ENCODE results near the gene SOX2. TPM values are rescaled to one million over a fixed set of nuclear protein-coding genes. Genes with fewer than 3 reads are reported as not detected.

SOX2 gene
- polyA plus RNA-seq, 2 donors: 23.6 to 31.6 TPM

GRCh38 chr3:181694805-181695660 lies 16.7 kb upstream of the SOX2 start:
- Histone ChIP-seq H3K27ac (ENCODE audit: low read depth in 2 of 2, low read length in 1 of 2) (no peak overlapping the region), H3K27me3 (ENCODE audit: control insufficient read depth in 1 of 2, insufficient read depth in 2 of 2, low read length in 2 of 2) (peaks cover 0 to 2% of the 10 kb centered on the region in 2 donors)
- WGBS, 2 donors: 12 to 14% methylated on average over 53 of the region's 53 CpGs

GRCh38 chr3:181695661-181696491 lies 15.8 kb upstream of the SOX2 start:
- WGBS, 2 donors: 3 to 5% methylated on average over 65 of the region's 65 CpGs
- peaks cover 0 to 4% of the 10 kb centered on the region in 2 donors for H3K9me3 ChIP-seq (ENCODE audit: control insufficient read depth in 2 of 2, insufficient read depth in 1 of 2, low read depth in 1 of 2, low read length in 1 of 2)
- no peak overlapping the region for H3K27ac ChIP-seq (ENCODE audit: low read depth in 2 of 2, low read length in 1 of 2)
- peak overlapping the region; percentile 47 to 58 for H3K4me3 ChIP-seq (ENCODE audit: low read depth in 1 of 2, low read length in 2 of 2)
- H3K4me1 ChIP-seq (ENCODE audit: control insufficient read depth in 2 of 2, insufficient read depth in 2 of 2, low read length in 1 of 2): peaks cover 0 to 2% of the 10 kb centered on the region in 2 donors
- peaks cover 0 to 2% of the 10 kb centered on the region in 2 donors for H3K27me3 ChIP-seq (ENCODE audit: control insufficient read depth in 1 of 2, insufficient read depth in 2 of 2, low read length in 2 of 2)
- no peaks in the 10 kb centered on the region for H3K36me3 ChIP-seq (ENCODE audit: control insufficient read depth in 2 of 2, insufficient read depth in 2 of 2, low read length in 1 of 2)

More at GRCh38 chr3:181694805-181695660, 16.7 kb upstream of the SOX2 start:
- Histone ChIP-seq H3K4me1 (ENCODE audit: control insufficient read depth in 2 of 2, insufficient read depth in 2 of 2, low read length in 1 of 2) (no peaks in the 10 kb centered on the region), H3K36me3 (ENCODE audit: control insufficient read depth in 2 of 2, insufficient read depth in 2 of 2, low read length in 1 of 2) (no peaks in the 10 kb centered on the region), H3K4me3 (ENCODE audit: low read depth in 1 of 2, low read length in 2 of 2) (peak overlapping the region; percentile 47 to 58), H3K9me3 (ENCODE audit: control insufficient read depth in 2 of 2, insufficient read depth in 1 of 2, low read depth in 1 of 2, low read length in 1 of 2) (peaks cover 0 to 4% of the 10 kb centered on the region in 2 donors)

- H3K9me3 ChIP-seq (ENCODE audit: control insufficient read depth in 2 of 2, insufficient read depth in 1 of 2, low read depth in 1 of 2, low read length in 1 of 2): peaks cover 0 to 4% of the 10 kb centered on the region in 2 donors
- H3K36me3 ChIP-seq (ENCODE audit: control insufficient read depth in 2 of 2, insufficient read depth in 2 of 2, low read length in 1 of 2): no peaks in the 10 kb centered on the region
- H3K4me3 ChIP-seq (ENCODE audit: low read depth in 1 of 2, low read length in 2 of 2): no peak overlapping the region
- peaks cover 0 to 2% of the 10 kb centered on the region in 2 donors for H3K4me1 ChIP-seq (ENCODE audit: control insufficient read depth in 2 of 2, insufficient read depth in 2 of 2, low read length in 1 of 2)
- H3K27ac ChIP-seq (ENCODE audit: low read depth in 2 of 2, low read length in 1 of 2): no peak overlapping the region
- WGBS, 2 donors: 41 to 55% methylated on average over 11 of the region's 11 CpGs
- H3K27me3 ChIP-seq (ENCODE audit: control insufficient read depth in 1 of 2, insufficient read depth in 2 of 2, low read length in 2 of 2): peaks cover 0 to 2% of the 10 kb centered on the region in 2 donors
Observed at GRCh38 chr3:181696626-181697230, 15.0 kb upstream of the SOX2 start.

- H3K27me3 ChIP-seq (ENCODE audit: control insufficient read depth in 1 of 2, insufficient read depth in 2 of 2, low read length in 2 of 2): peaks cover 2% of the 10 kb centered on the region in 2 donors
- H3K4me1 ChIP-seq (ENCODE audit: control insufficient read depth in 2 of 2, insufficient read depth in 2 of 2, low read length in 1 of 2): peaks cover 0 to 2% of the 10 kb centered on the region in 2 donors
- H3K9me3 ChIP-seq (ENCODE audit: control insufficient read depth in 2 of 2, insufficient read depth in 1 of 2, low read depth in 1 of 2, low read length in 1 of 2): peaks cover 0 to 4% of the 10 kb centered on the region in 2 donors
- H3K4me3 ChIP-seq (ENCODE audit: low read depth in 1 of 2, low read length in 2 of 2): no peak overlapping the region
- H3K36me3 ChIP-seq (ENCODE audit: control insufficient read depth in 2 of 2, insufficient read depth in 2 of 2, low read length in 1 of 2): no peaks in the 10 kb centered on the region
- no peak overlapping the region for H3K27ac ChIP-seq (ENCODE audit: low read depth in 2 of 2, low read length in 1 of 2)
- 74 to 78% methylated on average over 5 of the region's 5 CpGs for WGBS, 2 donors
Observed at GRCh38 chr3:181698263-181698954, 13.3 kb upstream of the SOX2 start.

GRCh38 chr3:181699171-181699903 lies 12.4 kb upstream of the SOX2 start:
- Histone ChIP-seq H3K36me3 (ENCODE audit: control insufficient read depth in 2 of 2, insufficient read depth in 2 of 2, low read length in 1 of 2) (no peaks in the 10 kb centered on the region), H3K9me3 (ENCODE audit: control insufficient read depth in 2 of 2, insufficient read depth in 1 of 2, low read depth in 1 of 2, low read length in 1 of 2) (peaks cover 0 to 4% of the 10 kb centered on the region in 2 donors), H3K4me3 (ENCODE audit: low read depth in 1 of 2, low read length in 2 of 2) (no peak overlapping the region), H3K4me1 (ENCODE audit: control insufficient read depth in 2 of 2, insufficient read depth in 2 of 2, low read length in 1 of 2) (peaks cover 0 to 2% of the 10 kb centered on the region in 2 donors), H3K27ac (ENCODE audit: low read depth in 2 of 2, low read length in 1 of 2) (no peak overlapping the region), H3K27me3 (ENCODE audit: control insufficient read depth in 1 of 2, insufficient read depth in 2 of 2, low read length in 2 of 2) (peaks cover 2 to 9% of the 10 kb centered on the region in 2 donors)
- WGBS, 2 donors: 37 to 50% methylated on average over 14 of the region's 14 CpGs

GRCh38 chr3:181700168-181701087 lies 11.3 kb upstream of the SOX2 start:
- Histone ChIP-seq H3K9me3 (ENCODE audit: control insufficient read depth in 2 of 2, insufficient read depth in 1 of 2, low read depth in 1 of 2, low read length in 1 of 2) (peaks cover 0 to 4% of the 10 kb centered on the region in 2 donors), H3K36me3 (ENCODE audit: control insufficient read depth in 2 of 2, insufficient read depth in 2 of 2, low read length in 1 of 2) (no peaks in the 10 kb centered on the region), H3K27me3 (ENCODE audit: control insufficient read depth in 1 of 2, insufficient read depth in 2 of 2, low read length in 2 of 2) (peaks cover 2 to 10% of the 10 kb centered on the region in 2 donors), H3K27ac (ENCODE audit: low read depth in 2 of 2, low read length in 1 of 2) (no peak overlapping the region), H3K4me3 (ENCODE audit: low read depth in 1 of 2, low read length in 2 of 2) (peak overlapping the region in 1 of 2 donors; percentile 34), H3K4me1 (ENCODE audit: control insufficient read depth in 2 of 2, insufficient read depth in 2 of 2, low read length in 1 of 2) (peaks cover 0 to 2% of the 10 kb centered on the region in 2 donors)
- WGBS, 2 donors: 14% methylated on average over 17 of the region's 17 CpGs

- Histone ChIP-seq H3K27ac (ENCODE audit: low read depth in 2 of 2, low read length in 1 of 2) (no peak overlapping the region), H3K36me3 (ENCODE audit: control insufficient read depth in 2 of 2, insufficient read depth in 2 of 2, low read length in 1 of 2) (no peaks in the 10 kb centered on the region), H3K4me3 (ENCODE audit: low read depth in 1 of 2, low read length in 2 of 2) (no peak overlapping the region), H3K4me1 (ENCODE audit: control insufficient read depth in 2 of 2, insufficient read depth in 2 of 2, low read length in 1 of 2) (peaks cover 0 to 2% of the 10 kb centered on the region in 2 donors), H3K27me3 (ENCODE audit: control insufficient read depth in 1 of 2, insufficient read depth in 2 of 2, low read length in 2 of 2) (peaks cover 2 to 10% of the 10 kb centered on the region in 2 donors), H3K9me3 (ENCODE audit: control insufficient read depth in 2 of 2, insufficient read depth in 1 of 2, low read depth in 1 of 2, low read length in 1 of 2) (no peaks in the 10 kb centered on the region)
- 23 to 47% methylated on average over 5 of the region's 5 CpGs for WGBS, 2 donors
Observed at GRCh38 chr3:181701096-181701495, 10.6 kb upstream of the SOX2 start.

All from esophagus (tissue), 2 donors.